BE2C (cell line): Measurements from ENCODE around the gene SCAF1.

ENCODE experiments used
- DNase-seq: peaks from one replicate; pipeline ENCODE4 v3.0.0-alpha.2; 2020
- H3K27me3 ChIP-seq: fragments of 250-450 bp; sonication (Bioruptor Pico); 2 replicates; pipeline ENCODE4 v1.5.1; 2020; ENCODE audit warnings: mild to moderate bottlenecking
- H3K36me3 ChIP-seq: fragments of 250-450 bp; sonication (Bioruptor Pico); 2 replicates; pipeline ENCODE4 v1.5.1; 2020; ENCODE audit warnings: mild to moderate bottlenecking
- H3K4me1 ChIP-seq: fragments of 250-450 bp; sonication (Bioruptor Pico); 2 replicates; pipeline ENCODE4 v1.5.1; 2020
- H3K4me3 ChIP-seq: 2 replicates; pipeline ENCODE4 v1.5.1; 2011; ENCODE audit warnings: low read depth, low read length
- H3K9me3 ChIP-seq: fragments of 250-450 bp; sonication (Bioruptor Pico); 2 replicates; pipeline ENCODE4 v1.5.1; 2020
- TF ChIP-seq, protein P1 (sequence below): IDR thresholded peaks from 2 replicates; pipeline ENCODE4 v1.5.1; 2012; ENCODE audit warnings: mild to moderate bottlenecking, low read depth, low read length

SCAF1 gene

DNA sequence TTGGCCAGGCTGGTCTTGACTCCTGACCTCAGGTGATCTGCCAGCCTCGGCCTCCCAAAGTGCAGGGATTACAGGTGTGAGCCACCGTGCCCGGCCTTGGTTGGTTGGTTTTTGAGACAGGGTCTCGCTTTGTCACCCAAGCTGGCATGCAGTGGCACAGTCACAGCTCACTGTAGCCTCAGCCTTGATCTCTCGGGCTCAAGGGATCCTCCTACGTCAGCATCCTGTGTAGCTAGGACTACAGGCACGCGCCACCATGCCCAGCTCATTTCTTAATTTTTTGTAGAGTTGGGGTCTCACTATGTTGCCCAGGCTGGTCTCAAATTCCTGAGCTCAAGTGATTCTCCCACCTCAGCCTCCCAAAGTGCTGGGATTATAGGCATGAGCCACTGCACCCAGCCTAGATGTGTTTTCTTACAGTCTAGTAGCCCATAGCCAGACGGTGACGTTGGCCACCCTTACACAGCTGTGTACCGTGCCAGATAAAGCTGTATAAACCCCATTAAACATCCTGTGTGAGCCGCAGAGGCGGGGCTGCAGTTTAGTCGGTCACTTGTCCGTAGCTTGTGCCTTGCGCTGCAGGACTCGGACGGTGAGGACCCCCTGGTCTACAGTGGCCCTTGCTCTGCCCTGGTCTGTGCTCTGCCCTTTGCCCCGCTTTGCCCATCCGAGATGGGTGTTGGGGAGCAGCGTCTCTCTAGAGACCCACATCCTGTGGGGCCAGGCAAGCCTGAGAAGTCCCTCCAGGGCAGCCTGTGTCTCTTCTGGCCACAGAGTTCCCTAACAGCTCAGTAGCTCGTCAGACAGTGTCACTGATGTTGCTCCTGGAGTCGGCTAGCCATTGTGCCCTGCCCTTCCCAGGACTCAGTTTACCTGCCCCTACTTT, 13.8 kb downstream of the SCAF1 start:
- Histone ChIP-seq H3K27me3 (no peaks in the 10 kb centered on the region), H3K36me3 (peaks cover 75% of the 10 kb centered on the region), H3K9me3 (no peaks in the 10 kb centered on the region), H3K4me3 (no peak overlapping the region), H3K4me1 (no peaks in the 10 kb centered on the region)
- TF ChIP-seq, protein P1, sequence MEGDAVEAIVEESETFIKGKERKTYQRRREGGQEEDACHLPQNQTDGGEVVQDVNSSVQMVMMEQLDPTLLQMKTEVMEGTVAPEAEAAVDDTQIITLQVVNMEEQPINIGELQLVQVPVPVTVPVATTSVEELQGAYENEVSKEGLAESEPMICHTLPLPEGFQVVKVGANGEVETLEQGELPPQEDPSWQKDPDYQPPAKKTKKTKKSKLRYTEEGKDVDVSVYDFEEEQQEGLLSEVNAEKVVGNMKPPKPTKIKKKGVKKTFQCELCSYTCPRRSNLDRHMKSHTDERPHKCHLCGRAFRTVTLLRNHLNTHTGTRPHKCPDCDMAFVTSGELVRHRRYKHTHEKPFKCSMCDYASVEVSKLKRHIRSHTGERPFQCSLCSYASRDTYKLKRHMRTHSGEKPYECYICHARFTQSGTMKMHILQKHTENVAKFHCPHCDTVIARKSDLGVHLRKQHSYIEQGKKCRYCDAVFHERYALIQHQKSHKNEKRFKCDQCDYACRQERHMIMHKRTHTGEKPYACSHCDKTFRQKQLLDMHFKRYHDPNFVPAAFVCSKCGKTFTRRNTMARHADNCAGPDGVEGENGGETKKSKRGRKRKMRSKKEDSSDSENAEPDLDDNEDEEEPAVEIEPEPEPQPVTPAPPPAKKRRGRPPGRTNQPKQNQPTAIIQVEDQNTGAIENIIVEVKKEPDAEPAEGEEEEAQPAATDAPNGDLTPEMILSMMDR = no peak
- DNase-seq = no peak

DNA sequence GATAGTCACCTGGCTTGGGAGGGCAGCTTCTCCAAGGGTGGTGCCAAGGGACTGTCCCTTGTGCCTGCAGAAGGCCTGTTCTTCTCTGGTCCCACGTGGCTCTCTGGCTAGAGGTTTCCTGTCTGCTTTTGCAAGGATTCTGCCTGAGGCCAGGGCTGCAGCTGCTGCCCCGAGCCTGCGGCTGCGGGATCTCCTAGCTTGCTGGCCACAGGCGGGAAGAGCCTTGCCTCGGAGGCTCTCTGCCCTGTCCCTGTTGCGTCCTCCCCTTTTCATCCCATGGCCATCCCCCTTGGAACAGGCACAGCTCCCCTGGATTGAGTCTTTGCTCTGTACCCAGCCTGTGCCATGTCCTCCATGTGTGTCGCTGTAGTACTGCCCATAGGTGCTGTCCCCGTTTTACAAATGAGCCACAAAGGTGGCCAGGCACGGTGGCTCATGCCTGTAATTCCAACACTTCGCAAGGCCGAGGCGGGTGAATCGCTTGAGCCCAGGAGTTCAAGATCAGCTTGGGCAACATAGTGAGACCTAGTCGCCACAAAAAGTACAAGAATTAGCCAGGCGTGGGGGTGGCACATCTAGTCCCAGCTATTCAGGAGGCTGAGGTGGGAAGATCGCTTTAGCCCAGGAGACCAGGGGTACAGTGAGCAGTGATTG, 14.6 kb downstream of the SCAF1 start:
- H3K4me3 ChIP-seq = no peak overlapping the region
- H3K36me3 ChIP-seq = peaks cover 71% of the 10 kb centered on the region
- H3K9me3 ChIP-seq = no peaks in the 10 kb centered on the region
- H3K4me1 ChIP-seq = no peaks in the 10 kb centered on the region
- no peaks in the 10 kb centered on the region for H3K27me3 ChIP-seq
- TF ChIP-seq, protein P1 = no peak
- DNase-seq = no peak

GRCh38 chr19:49657493-49658138, 15.6 kb downstream of the SCAF1 start:
- no peaks in the 10 kb centered on the region for H3K27me3 ChIP-seq
- H3K4me1 ChIP-seq = no peaks in the 10 kb centered on the region
- peaks cover 73% of the 10 kb centered on the region for H3K36me3 ChIP-seq
- DNase-seq = no peak
- TF ChIP-seq, protein P1 = no peak
- H3K4me3 ChIP-seq = no peak overlapping the region
- H3K9me3 ChIP-seq = no peaks in the 10 kb centered on the region

DNA sequence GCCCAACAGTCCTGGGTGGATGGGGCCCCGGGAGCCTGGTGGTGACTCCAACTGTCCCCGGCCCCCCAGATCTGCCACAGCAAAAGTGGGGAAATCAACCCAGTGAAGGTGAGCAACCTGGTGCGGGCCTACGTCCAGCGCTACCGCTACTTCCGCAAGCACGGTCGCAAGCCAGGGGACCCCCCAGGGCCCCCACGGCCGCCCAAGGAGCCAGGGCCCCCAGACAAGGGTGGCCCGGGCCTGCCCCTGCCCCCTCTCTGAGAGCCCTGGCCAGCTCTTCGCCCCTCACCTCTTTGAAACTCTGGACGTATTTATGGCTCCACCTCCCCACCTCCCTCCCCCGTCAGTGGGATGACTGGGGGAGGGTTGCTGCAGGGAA, 16.1 kb downstream of the SCAF1 start:
- no peak for DNase-seq
- Histone ChIP-seq H3K4me3 (no peak overlapping the region), H3K9me3 (no peaks in the 10 kb centered on the region), H3K4me1 (no peaks in the 10 kb centered on the region), H3K27me3 (no peaks in the 10 kb centered on the region), H3K36me3 (peaks cover 68% of the 10 kb centered on the region)
- TF ChIP-seq, protein P1 = no peak

- Histone ChIP-seq H3K36me3 (peaks cover 63% of the 10 kb centered on the region), H3K4me3 (no peak overlapping the region), H3K4me1 (no peaks in the 10 kb centered on the region), H3K27me3 (no peaks in the 10 kb centered on the region), H3K9me3 (no peaks in the 10 kb centered on the region)
- TF ChIP-seq, protein P1 = no peak
- DNase-seq = no peak
Measured at GRCh38 chr19:49658566-49659442, 16.8 kb downstream of the SCAF1 start.
